Thoracic aorta (tissue), 2 donors: ENCODE measurements around the gene CENPK. TPM values are rescaled to one million over a fixed set of nuclear protein-coding genes. Genes with fewer than 3 reads are reported as not detected.

ENCODE experiments used
- ATAC-seq: fragments of 150-250 bp; one replicate; pipeline ENCODE4 v1.8.0; 2017; ENCODE audit warnings: low read depth; ENCODE audit not compliant: insufficient number of reproducible peaks, low FRiP score
- DNase-seq: peaks from one replicate; pipeline ENCODE4 v3.0.0-alpha.2; 2020; ENCODE audit warnings: low spot score
- H3K27ac ChIP-seq, 2 donors: fragments of 200-600 bp; sonication (generic); 1 replicate in 1 of 2; 2 replicates in 1 of 2; pipeline ENCODE4 v1.5.1; 2016; ENCODE audit warnings: mild to moderate bottlenecking in 2 of 2, moderate library complexity in 2 of 2
- H3K27me3 ChIP-seq: fragments of 200-600 bp; sonication (generic); replicated peaks from 2 replicates; pipeline ENCODE4 v1.6.0; 2016; ENCODE audit warnings: mild to moderate bottlenecking; ENCODE audit not compliant: insufficient read depth
- H3K36me3 ChIP-seq: fragments of 200-600 bp; sonication (generic); one replicate; pipeline ENCODE4 v1.5.1; 2016
- H3K4me1 ChIP-seq, 2 donors: fragments of 200-600 bp; sonication (generic); 1 replicate in 1 of 2; 2 replicates in 1 of 2; pipeline versions ENCODE4 v1.5.1 to v1.6.0; 2016; ENCODE audit warnings: low read depth in 2 of 2, mild to moderate bottlenecking in 1 of 2; ENCODE audit not compliant: control insufficient read depth in 1 of 2
- H3K4me3 ChIP-seq: fragments of 200-600 bp; sonication (generic); 2 replicates; pipeline ENCODE4 v1.5.1; 2016; ENCODE audit warnings: mild to moderate bottlenecking
- H3K9me3 ChIP-seq: fragments of 200-600 bp; sonication (generic); 2 replicates; pipeline ENCODE4 v1.5.1; 2016
- total RNA-seq, 2 donors: library from RNA; depleted of rRNA; stranded (reverse); fragments of >200 nt; gene quantifications; one replicate each; pipeline versions ENCODE4 v1.1.0 to v1.2.3, GENCODE V29; 2016
- TF ChIP-seq, protein P1 (sequence below): fragments of 200-600 bp; sonication (generic); IDR thresholded peaks from one replicate; pipeline ENCODE4 v1.5.1; 2019; ENCODE audit warnings: antibody characterized with exemption

The CENPK gene
- total RNA-seq, 2 donors from 2014 or later, result 0.42 to 1.1 TPM

DNA sequence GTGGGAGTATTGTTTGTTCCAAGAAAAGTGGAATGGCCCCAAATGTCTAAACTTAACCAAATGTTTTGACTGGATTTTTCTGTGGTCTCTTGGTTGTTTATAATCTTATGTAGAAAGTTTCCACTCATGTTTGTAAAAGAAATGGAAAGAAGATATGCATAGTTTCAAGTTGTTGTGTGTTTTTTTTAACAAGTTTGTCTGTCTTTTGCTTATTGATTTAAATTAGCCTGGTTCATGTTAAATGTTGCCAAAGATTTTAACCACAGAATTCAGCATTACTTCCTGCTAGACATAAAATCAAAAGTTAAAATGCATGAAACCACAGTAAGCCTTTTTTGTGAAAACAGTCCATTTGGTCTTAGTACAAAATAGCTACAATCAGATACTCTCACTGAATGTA lies 14.2 kb upstream of the CENPK start:
- Histone ChIP-seq H3K4me3 (no peak overlapping the region), H3K4me1 (no peaks in the 10 kb centered on the region), H3K27me3 (no peaks in the 10 kb centered on the region), H3K36me3 (peaks cover 8% of the 10 kb centered on the region), H3K9me3 (no peaks in the 10 kb centered on the region), H3K27ac (no peak overlapping the region)
- no peak for DNase-seq
- TF ChIP-seq, protein P1, sequence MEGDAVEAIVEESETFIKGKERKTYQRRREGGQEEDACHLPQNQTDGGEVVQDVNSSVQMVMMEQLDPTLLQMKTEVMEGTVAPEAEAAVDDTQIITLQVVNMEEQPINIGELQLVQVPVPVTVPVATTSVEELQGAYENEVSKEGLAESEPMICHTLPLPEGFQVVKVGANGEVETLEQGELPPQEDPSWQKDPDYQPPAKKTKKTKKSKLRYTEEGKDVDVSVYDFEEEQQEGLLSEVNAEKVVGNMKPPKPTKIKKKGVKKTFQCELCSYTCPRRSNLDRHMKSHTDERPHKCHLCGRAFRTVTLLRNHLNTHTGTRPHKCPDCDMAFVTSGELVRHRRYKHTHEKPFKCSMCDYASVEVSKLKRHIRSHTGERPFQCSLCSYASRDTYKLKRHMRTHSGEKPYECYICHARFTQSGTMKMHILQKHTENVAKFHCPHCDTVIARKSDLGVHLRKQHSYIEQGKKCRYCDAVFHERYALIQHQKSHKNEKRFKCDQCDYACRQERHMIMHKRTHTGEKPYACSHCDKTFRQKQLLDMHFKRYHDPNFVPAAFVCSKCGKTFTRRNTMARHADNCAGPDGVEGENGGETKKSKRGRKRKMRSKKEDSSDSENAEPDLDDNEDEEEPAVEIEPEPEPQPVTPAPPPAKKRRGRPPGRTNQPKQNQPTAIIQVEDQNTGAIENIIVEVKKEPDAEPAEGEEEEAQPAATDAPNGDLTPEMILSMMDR, result no peak
- ATAC-seq, result no peak

DNA sequence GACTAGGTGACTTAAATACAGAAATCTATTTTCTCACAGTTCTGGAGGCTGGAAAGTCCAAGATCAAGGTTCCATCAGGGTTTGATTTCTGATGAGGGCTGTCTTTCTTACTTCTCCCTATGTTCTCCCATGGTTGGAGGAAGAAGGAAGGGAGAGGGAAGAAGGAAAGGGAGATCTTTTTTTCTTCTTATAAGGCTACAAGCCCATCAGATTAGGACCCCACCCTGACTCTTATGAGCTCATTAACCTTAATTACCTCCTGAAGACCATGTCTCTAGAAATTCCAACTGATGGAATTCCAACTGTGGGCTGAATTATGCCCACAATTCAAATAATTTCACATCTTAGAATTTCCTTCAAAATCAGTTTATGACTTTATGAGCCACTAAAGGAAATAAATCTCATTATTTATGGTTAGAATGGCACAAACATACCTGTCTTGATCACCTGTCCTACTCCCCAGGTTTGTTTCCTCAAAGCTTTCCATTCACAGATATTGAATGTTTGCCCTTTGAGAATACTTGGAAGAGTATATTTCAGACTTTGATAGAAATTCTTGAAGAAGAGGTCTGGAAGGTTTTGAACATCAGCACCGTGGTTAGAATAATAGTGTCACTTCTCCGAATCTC lies 7.7 kb upstream of the CENPK start:
- H3K4me3 ChIP-seq, result no peak overlapping the region
- H3K9me3 ChIP-seq, result no peaks in the 10 kb centered on the region
- ATAC-seq (no peak), DNase-seq (no peak)
- H3K36me3 ChIP-seq, result peaks cover 4% of the 10 kb centered on the region
- H3K27ac ChIP-seq, result no peak overlapping the region
- H3K4me1 ChIP-seq, result peaks cover 0 to 7% of the 10 kb centered on the region in 2 donors
- TF ChIP-seq, protein P1, result no peak
- no peaks in the 10 kb centered on the region for H3K27me3 ChIP-seq

DNA sequence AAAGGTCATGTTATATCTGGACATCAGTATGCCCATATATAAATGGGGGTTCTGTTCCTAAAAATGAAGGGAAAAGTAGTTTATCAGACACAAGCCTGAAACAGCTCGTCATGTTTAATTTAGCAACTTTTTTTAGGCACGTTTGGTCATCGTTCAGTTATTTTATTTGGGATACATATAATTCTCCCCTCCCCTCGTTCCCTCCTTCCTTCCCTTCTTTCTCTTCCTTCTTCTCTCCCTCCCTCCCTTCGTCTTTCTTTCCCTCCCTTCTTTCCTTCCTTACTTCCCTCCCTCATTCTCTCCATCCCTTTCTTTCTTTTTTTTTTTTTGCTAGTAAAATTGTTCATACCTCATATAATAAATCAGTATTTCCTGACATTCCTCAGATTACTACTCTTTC lies 3.5 kb upstream of the CENPK start:
- H3K9me3 ChIP-seq, result no peaks in the 10 kb centered on the region
- no peaks in the 10 kb centered on the region for H3K27me3 ChIP-seq
- no peak overlapping the region for H3K27ac ChIP-seq
- H3K36me3 ChIP-seq, result peaks cover 4% of the 10 kb centered on the region
- peaks cover 15 to 31% of the 10 kb centered on the region in 2 donors for H3K4me1 ChIP-seq
- H3K4me3 ChIP-seq, result no peak overlapping the region
- no peak for DNase-seq
- no peak for ATAC-seq
- TF ChIP-seq, protein P1, result no peak

DNA sequence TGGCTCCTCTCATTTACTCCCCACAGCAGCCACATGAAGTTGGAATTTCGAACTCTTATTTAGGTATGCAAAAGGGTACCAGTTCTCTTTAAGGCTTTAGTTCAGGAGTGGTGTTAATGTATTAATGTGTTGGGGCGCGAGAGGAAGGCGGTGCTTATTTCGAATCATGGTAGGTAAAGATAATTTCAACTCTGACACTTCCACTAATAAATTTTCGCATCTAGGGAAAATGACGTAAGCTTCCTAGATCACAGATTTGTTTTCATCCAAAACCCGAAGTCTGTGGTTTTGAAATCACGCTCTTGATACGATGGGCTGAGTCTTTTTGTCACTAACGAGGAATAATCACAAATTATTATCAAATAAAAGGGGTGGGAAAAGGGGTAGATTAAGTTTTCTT lies 809 bp upstream of the CENPK start:
- ATAC-seq (no peak), DNase-seq (no peak)
- peak overlapping the region; percentile 82 for H3K4me3 ChIP-seq
- H3K27me3 ChIP-seq, result no peaks in the 10 kb centered on the region
- H3K4me1 ChIP-seq, result peaks cover 15 to 31% of the 10 kb centered on the region in 2 donors
- peak overlapping the region; percentile 80 to 93 for H3K27ac ChIP-seq
- TF ChIP-seq, protein P1, result no peak
- H3K9me3 ChIP-seq, result no peaks in the 10 kb centered on the region
- peaks cover 4% of the 10 kb centered on the region for H3K36me3 ChIP-seq

DNA sequence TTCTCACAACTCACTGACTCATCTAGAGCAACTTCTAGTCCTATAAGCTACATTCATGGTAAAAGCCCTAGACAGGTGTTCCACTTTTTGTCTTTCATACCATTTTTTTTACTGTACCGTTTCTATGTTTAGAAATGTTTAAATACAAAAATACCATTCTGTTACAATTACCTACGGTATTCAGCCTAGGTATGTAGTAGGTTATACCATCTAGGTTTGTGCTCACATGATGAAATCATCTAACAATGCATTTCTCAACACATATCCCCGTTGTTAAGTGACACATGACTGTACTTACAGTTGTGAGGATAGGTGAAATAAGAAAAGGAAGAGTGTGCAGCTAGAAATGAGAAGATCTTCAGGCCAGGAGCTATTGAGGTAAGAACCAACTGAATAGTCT lies 6.2 kb downstream of the CENPK start:
- Histone ChIP-seq H3K4me1 (no peaks in the 10 kb centered on the region), H3K4me3 (no peak overlapping the region), H3K36me3 (no peaks in the 10 kb centered on the region), H3K27me3 (no peaks in the 10 kb centered on the region), H3K27ac (no peak overlapping the region), H3K9me3 (no peaks in the 10 kb centered on the region)
- DNase-seq (no peak), ATAC-seq (no peak)
- TF ChIP-seq, protein P1, result no peak
